HCT116 (cell line): ENCODE data around the gene TMCO1.

ENCODE experiments used
- CTCF ChIP-seq, 3 experiments: fragments of 200-600 bp in 1 of 3; sonication (generic) in 1 of 3; IDR thresholded peaks in 2 of 3; conservative IDR thresholded peaks in 1 of 3; 2 replicates each; pipeline ENCODE4 v1.5.1; 2012 to 2017; ENCODE audit warnings: low read depth in 2 of 3, low read length in 2 of 3, antibody characterized with exemption in 1 of 3, borderline replicate concordance in 1 of 3, control low read depth in 1 of 3, mild to moderate bottlenecking in 1 of 3, mixed read lengths in 1 of 3, mixed run types in 1 of 3, moderate library complexity in 1 of 3; ENCODE audit not compliant: insufficient read depth in 1 of 3
- JUND ChIP-seq: IDR thresholded peaks from 2 replicates; pipeline ENCODE4 v1.6.1; 2012

- TF ChIP-seq JUND = no peak
- no peak for TF ChIP-seq CTCF (IDR thresholded peaks at IDR 0.05 in 2 of 3, conservative IDR thresholded peaks at IDR 0.05 in 1 of 3; ENCODE audit: borderline replicate concordance in 1 of 3, insufficient read depth in 1 of 3, low read depth in 2 of 3, low read length in 2 of 3)
Measured at GRCh38 chr1:165748550-165748949, 20.1 kb downstream of the TMCO1 start.
